Ovary (tissue), 3 donors: ENCODE results near the gene ZNF532.

ENCODE experiments used
- CTCF ChIP-seq, 3 donors: fragments of 450-650 bp in 2 of 3; fragments of 200-600 bp in 1 of 3; IDR thresholded peaks; one replicate each; pipeline versions ENCODE4 v1.5.1 to v1.8.0; 2016 to 2022; ENCODE audit warnings: antibody characterized with exemption in 3 of 3, mild to moderate bottlenecking in 1 of 3
- EP300 ChIP-seq: sonication (generic); formaldehyde crosslinking; IDR thresholded peaks from one replicate; pipeline ENCODE4 v1.6.1; 2017; ENCODE audit warnings: antibody characterized with exemption
- donor health status: DM: no; HTN: no; CAD: no.

DNA sequence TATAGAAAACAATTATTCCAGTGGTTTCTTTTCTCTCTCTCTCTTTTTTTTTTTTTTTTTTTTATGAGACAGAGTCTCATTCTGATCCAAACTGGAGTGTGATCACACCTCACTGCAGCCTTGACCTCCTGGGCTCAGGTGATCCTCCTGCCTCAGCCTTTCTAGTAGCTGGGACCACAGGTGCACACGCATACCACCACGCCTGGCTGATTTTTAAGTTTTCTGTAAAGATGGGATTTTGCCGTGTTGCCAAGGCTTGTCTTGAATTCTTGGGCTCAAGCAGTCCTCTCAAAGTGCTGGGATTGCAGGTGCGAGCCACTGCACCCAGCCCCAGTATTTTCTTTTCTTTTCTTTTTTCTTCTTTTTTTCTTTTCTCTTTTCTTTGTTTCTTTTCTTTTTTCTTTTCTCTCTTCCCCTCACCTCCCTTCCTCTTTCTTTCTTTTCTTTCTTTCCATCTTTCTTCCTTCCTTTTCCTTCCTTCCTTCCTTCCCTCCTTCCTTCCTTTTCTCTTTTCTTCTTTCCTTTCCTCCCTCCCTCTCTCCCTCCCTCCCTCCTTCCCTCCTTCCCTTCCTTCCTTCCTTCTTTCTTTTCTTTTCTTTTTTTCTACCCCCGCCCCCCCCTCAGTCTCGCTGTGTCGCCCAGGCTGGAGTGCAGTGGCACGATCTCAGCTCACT is 76.9 kb downstream of the ZNF532 start:
- TF ChIP-seq CTCF (IDR thresholded peaks at IDR 0.05) (no peak), EP300 (no peak)
